ENCODE measurements around the gene B4GALT6.

The B4GALT6 gene

GRCh38 chr18:31574359-31574758, 110.0 kb downstream of the B4GALT6 start:
- Mint-ChIP-seq H3K9me3 (no peaks in the 10 kb centered on the region), H3K36me3 (ENCODE audit: low read depth) (no peaks in the 10 kb centered on the region), H3K27me3 (ENCODE audit: low read depth) (no peaks in the 10 kb centered on the region), H3K4me3 (no peak overlapping the region), H3K4me1 (ENCODE audit: low read depth) (no peaks in the 10 kb centered on the region), H3K27ac (no peak overlapping the region)

Data from T-helper 1 cell treated with Interleukin-12 subunit alpha and Interleukin-12 subunit beta and Interleukin-4 antibody, amounts not matched to agents 30 μg/mL and 1 μg/mL, for 36 hours (primary cell).